GM12892 (cell line): ENCODE results near the gene TNFAIP2.

Experiments
- POLR2A ChIP-seq: IDR thresholded peaks from 2 replicates; pipeline ENCODE4 v1.6.1; 2011; ENCODE audit warnings: low read depth, low read length, control low read depth
- POLR2AphosphoS5 ChIP-seq: IDR thresholded peaks from 2 replicates; pipeline ENCODE4 v1.6.1; 2011; ENCODE audit warnings: low read depth, low read length, control low read depth
- TAF1 ChIP-seq: IDR thresholded peaks from 2 replicates; pipeline ENCODE4 v1.6.1; 2011; ENCODE audit warnings: low read depth, mild to moderate bottlenecking, control low read depth, low read length, borderline replicate concordance

DNA sequence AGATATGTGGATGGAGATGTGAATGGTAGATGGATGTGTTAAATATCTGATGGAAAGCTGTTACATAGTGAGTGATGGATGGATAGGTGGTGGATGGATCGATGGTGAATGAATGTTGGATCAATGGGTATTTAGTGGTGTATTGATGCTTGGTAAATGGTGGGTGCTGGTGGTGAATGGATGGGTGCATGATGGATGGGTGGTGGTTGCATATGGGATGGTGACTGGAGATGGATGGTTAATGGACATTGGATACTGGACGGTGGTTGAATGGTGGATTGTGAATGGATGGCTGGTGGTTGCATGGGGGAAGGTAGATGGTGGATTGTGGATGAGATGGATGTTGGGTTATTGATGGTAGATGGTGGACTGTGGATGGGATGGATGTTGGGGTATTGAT, 41.3 kb upstream of the TNFAIP2 start:
- TF ChIP-seq TAF1: no peak
- TF ChIP-seq POLR2A: no peak
- TF ChIP-seq POLR2AphosphoS5: no peak
